Measurements from ENCODE around the gene HARS1.
"Not testable (repeated sequence)": the region's sequence is repeated elsewhere in the genome, so short reads cannot be mapped to it uniquely, and the experiment has no call there.

The HARS1 gene

DNA sequence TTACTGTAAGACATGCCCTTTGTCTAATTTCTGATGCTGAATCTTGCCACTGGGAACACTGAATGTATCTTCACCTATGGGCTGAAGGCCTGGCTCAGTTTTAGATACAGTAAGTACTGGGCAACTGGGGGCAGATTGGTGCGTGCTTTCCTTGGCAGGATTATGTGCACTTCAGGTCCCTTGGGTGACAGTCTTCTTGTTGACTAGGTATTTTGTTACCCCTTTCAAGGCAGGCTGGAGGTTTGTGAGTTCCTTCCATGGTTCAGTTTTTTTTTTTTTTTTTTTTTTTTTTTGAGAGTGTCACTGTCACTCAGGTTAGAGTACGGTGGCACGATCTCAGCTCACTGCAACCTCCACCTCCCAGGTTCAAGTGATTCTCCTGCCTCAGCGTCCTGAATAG is 16.6 kb upstream of the HARS1 start:
- H3K27ac Mint-ChIP-seq = no peak overlapping the region
- H3K36me3 Mint-ChIP-seq (ENCODE audit: low read depth) = peaks cover 28% of the 10 kb centered on the region
- H3K9me3 Mint-ChIP-seq = no peaks in the 10 kb centered on the region
- H3K4me3 Mint-ChIP-seq = no peak overlapping the region
- H3K4me1 Mint-ChIP-seq (ENCODE audit: low read depth) = peaks cover 20% of the 10 kb centered on the region
- H3K27me3 Mint-ChIP-seq (ENCODE audit: low read depth) = peaks cover 5% of the 10 kb centered on the region

GRCh38 chr5:140700177-140701144 is 9.3 kb upstream of the HARS1 start, which contains the start of gene ZMAT2:
Gene ZMAT2 (plus strand): TSS chr5:140700447. CDS start chr5:140700461, 14 bp downstream.
- no peaks in the 10 kb centered on the region for H3K9me3 Mint-ChIP-seq
- H3K4me3 Mint-ChIP-seq = peak within 1 kb of the TSS; percentile 99
- H3K27ac Mint-ChIP-seq = peak within 1 kb of the TSS; percentile 95
- H3K36me3 Mint-ChIP-seq (ENCODE audit: low read depth) = peaks cover 70% of the 10 kb centered on the region
- peaks cover 27% of the 10 kb centered on the region for H3K4me1 Mint-ChIP-seq (ENCODE audit: low read depth)
- H3K27me3 Mint-ChIP-seq (ENCODE audit: low read depth) = no peaks in the 10 kb centered on the region

DNA sequence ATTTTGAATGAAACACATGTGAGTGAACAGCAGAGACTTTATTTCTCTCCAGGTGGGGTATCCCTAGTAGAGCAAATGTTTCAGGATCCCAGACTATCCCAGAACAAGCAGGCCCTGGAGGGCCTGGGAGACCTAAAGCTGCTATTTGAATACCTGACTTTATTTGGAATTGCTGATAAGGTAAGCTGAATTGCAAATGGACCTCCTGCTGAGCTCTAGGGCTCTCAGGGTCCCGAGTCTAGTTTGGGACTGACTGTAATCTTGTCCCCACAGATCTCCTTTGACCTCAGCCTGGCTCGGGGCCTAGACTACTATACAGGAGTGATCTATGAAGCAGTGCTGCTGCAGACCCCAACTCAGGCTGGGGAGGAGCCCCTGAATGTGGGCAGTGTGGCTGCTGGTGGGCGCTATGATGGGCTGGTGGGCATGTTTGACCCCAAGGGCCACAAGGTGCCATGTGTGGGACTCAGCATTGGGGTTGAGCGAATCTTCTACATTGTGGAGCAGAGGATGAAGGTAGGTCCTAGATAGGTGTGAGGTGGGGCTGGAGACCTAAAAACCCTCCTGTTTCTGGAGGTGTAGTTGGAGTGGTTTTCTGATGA is 5.8 kb upstream of the HARS1 start:
- H3K36me3 Mint-ChIP-seq (ENCODE audit: low read depth) = peaks cover 56% of the 10 kb centered on the region
- H3K4me1 Mint-ChIP-seq (ENCODE audit: low read depth) = peaks cover 26% of the 10 kb centered on the region
- H3K27me3 Mint-ChIP-seq (ENCODE audit: low read depth) = no peaks in the 10 kb centered on the region
- no peaks in the 10 kb centered on the region for H3K9me3 Mint-ChIP-seq
- H3K27ac Mint-ChIP-seq = no peak overlapping the region
- no peak overlapping the region for H3K4me3 Mint-ChIP-seq

- Mint-ChIP-seq H3K4me3 (no peak overlapping the region), H3K36me3 (ENCODE audit: low read depth) (peaks cover 42% of the 10 kb centered on the region)
Measured at GRCh38 chr5:140694276-140694675, 3.1 kb upstream of the HARS1 start.

GRCh38 chr5:140690376-140690932 is 716 bp downstream of the HARS1 start:
- Mint-ChIP-seq H3K27ac (peak overlapping the region; percentile 99), H3K36me3 (ENCODE audit: low read depth) (peaks cover 12% of the 10 kb centered on the region), H3K27me3 (ENCODE audit: low read depth) (no peaks in the 10 kb centered on the region), H3K4me1 (ENCODE audit: low read depth) (peaks cover 32% of the 10 kb centered on the region), H3K4me3 (peak overlapping the region; percentile 100), H3K9me3 (no peaks in the 10 kb centered on the region)

More at GRCh38 chr5:140694276-140694675, 3.1 kb upstream of the HARS1 start:
- Mint-ChIP-seq H3K27me3 (ENCODE audit: low read depth) (no peaks in the 10 kb centered on the region), H3K4me1 (ENCODE audit: low read depth) (peaks cover 23% of the 10 kb centered on the region), H3K27ac (no peak overlapping the region), H3K9me3 (no peaks in the 10 kb centered on the region)

DNA sequence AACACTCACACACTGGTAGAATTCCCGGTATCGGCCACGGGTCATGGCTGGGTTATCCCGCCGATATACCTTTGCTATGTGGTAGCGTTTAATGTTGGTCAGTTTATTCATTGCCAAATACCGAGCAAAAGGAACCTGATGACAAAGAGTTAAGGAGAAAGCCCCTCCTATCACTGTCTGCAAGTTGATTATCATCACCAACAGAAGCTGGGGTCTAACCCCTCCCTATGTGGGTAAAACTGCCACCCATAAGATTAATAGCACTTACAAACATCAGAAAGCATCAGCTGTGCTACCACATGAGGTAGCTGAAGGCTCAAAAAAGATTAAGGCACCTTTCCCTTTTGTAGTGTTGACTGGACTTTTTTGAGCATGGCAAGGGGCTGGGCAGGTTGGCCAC is 12.2 kb downstream of the HARS1 start:
- Mint-ChIP-seq H3K27me3 (ENCODE audit: low read depth) (no peaks in the 10 kb centered on the region), H3K27ac (no peak overlapping the region), H3K9me3 (no peaks in the 10 kb centered on the region), H3K4me1 (ENCODE audit: low read depth) (peaks cover 7% of the 10 kb centered on the region), H3K4me3 (no peak overlapping the region), H3K36me3 (ENCODE audit: low read depth) (peaks cover 47% of the 10 kb centered on the region)

GRCh38 chr5:140677947-140678346 is 13.2 kb downstream of the HARS1 start:
- no peaks in the 10 kb centered on the region for H3K9me3 Mint-ChIP-seq
- H3K27ac Mint-ChIP-seq = peak overlapping the region; percentile 47
- H3K27me3 Mint-ChIP-seq (ENCODE audit: low read depth) = no peaks in the 10 kb centered on the region
- peaks cover 7% of the 10 kb centered on the region for H3K4me1 Mint-ChIP-seq (ENCODE audit: low read depth)
- H3K36me3 Mint-ChIP-seq (ENCODE audit: low read depth) = peaks cover 42% of the 10 kb centered on the region
- no peak overlapping the region for H3K4me3 Mint-ChIP-seq

GRCh38 chr5:140674629-140675028 is 16.5 kb downstream of the HARS1 start:
- Mint-ChIP-seq H3K4me3 (no peak overlapping the region), H3K36me3 (ENCODE audit: low read depth) (peaks cover 41% of the 10 kb centered on the region), H3K27ac (no peak overlapping the region), H3K9me3 (no peaks in the 10 kb centered on the region), H3K27me3 (ENCODE audit: low read depth) (no peaks in the 10 kb centered on the region), H3K4me1 (ENCODE audit: low read depth) (peaks cover 7% of the 10 kb centered on the region)

DNA sequence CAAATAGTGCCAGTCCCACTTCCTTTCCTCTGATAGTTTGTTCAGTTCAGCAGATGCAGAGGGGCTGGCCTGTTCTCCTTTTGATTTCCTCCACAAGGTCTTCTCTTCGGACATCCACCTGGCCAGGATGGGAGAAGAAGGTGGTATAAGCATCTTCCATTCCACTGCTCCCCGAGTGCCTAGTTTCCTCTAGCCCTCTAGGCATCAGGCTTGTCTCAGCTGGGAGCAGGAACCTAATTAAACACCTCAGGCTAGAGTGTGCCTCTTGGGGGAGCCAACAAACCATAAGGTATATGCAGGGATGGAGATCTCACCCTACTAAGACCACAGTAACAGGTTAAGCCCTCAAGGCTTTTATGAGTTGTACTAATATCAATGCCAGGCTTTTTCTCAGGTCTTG is 17.0 kb downstream of the HARS1 start:
- Mint-ChIP-seq H3K27ac (peak overlapping the region; percentile 46), H3K36me3 (ENCODE audit: low read depth) (peaks cover 43% of the 10 kb centered on the region), H3K27me3 (ENCODE audit: low read depth) (no peaks in the 10 kb centered on the region), H3K4me1 (ENCODE audit: low read depth) (peaks cover 9% of the 10 kb centered on the region), H3K4me3 (no peak overlapping the region), H3K9me3 (no peaks in the 10 kb centered on the region)

GRCh38 chr5:140673187-140673976 is 17.8 kb downstream of the HARS1 start, which contains the start of gene DND1:
Gene DND1 (minus strand): TSS chr5:140673576. CDS start chr5:140673542, 34 bp downstream.
- no peaks in the 10 kb centered on the region for H3K9me3 Mint-ChIP-seq
- H3K4me3 Mint-ChIP-seq = no peak within 1 kb of the TSS
- H3K27me3 Mint-ChIP-seq (ENCODE audit: low read depth) = no peaks in the 10 kb centered on the region
- H3K36me3 Mint-ChIP-seq (ENCODE audit: low read depth) = peaks cover 49% of the 10 kb centered on the region
- peak within 1 kb of the TSS; percentile 46 for H3K27ac Mint-ChIP-seq
- peaks cover 11% of the 10 kb centered on the region for H3K4me1 Mint-ChIP-seq (ENCODE audit: low read depth)

GRCh38 chr5:140672455-140673186 is 18.5 kb downstream of the HARS1 start:
- Mint-ChIP-seq H3K27me3 (ENCODE audit: low read depth) (no peaks in the 10 kb centered on the region), H3K9me3 (no peaks in the 10 kb centered on the region), H3K4me1 (ENCODE audit: low read depth) (peaks cover 7% of the 10 kb centered on the region), H3K36me3 (ENCODE audit: low read depth) (peaks cover 49% of the 10 kb centered on the region), H3K4me3 (no peak overlapping the region), H3K27ac (no peak overlapping the region)

- Mint-ChIP-seq H3K4me1 (ENCODE audit: low read depth) (peaks cover 16% of the 10 kb centered on the region), H3K27me3 (ENCODE audit: low read depth) (no peaks in the 10 kb centered on the region), H3K9me3 (no peaks in the 10 kb centered on the region), H3K27ac (no peak overlapping the region), H3K4me3 (no peak overlapping the region), H3K36me3 (ENCODE audit: low read depth) (peaks cover 50% of the 10 kb centered on the region)
Measured at GRCh38 chr5:140671472-140672125, 19.6 kb downstream of the HARS1 start.

- H3K36me3 Mint-ChIP-seq (ENCODE audit: low read depth) = peaks cover 47% of the 10 kb centered on the region
- not testable (repeated sequence) for H3K27ac Mint-ChIP-seq; H3K9me3 Mint-ChIP-seq; H3K27me3 Mint-ChIP-seq (ENCODE audit: low read depth); H3K4me3 Mint-ChIP-seq
- peaks cover 19% of the 10 kb centered on the region for H3K4me1 Mint-ChIP-seq (ENCODE audit: low read depth)
Measured at GRCh38 chr5:140671035-140671434, 20.1 kb downstream of the HARS1 start.

Measured in T-helper 1 cell treated with Interleukin-12 subunit alpha and Interleukin-12 subunit beta and Interleukin-4 antibody, amounts not matched to agents 30 μg/mL and 1 μg/mL, for 36 hours (primary cell).